ENCODE measurements around the gene EVA1B.

Gene EVA1B

GRCh38 chr1:36279789-36280296 is 43.6 kb downstream of the EVA1B start:
- TF ChIP-seq CTCF (IDR thresholded peaks at IDR 0.05; ENCODE audit: low read depth, low read length) = no peak
- no peak overlapping the region for H3K4me3 ChIP-seq (ENCODE audit: low read depth, low read length)

GRCh38 chr1:36279110-36279788 is 44.2 kb downstream of the EVA1B start:
- no peak for TF ChIP-seq CTCF (IDR thresholded peaks at IDR 0.05; ENCODE audit: low read depth, low read length)
- no peak overlapping the region for H3K4me3 ChIP-seq (ENCODE audit: low read depth, low read length)

GRCh38 chr1:36276688-36277087 is 46.8 kb downstream of the EVA1B start:
- TF ChIP-seq CTCF (IDR thresholded peaks at IDR 0.05; ENCODE audit: low read depth, low read length) = no peak
- no peak overlapping the region for H3K4me3 ChIP-seq (ENCODE audit: low read depth, low read length)

GRCh38 chr1:36274201-36274600 is 49.2 kb downstream of the EVA1B start:
- no peak overlapping the region for H3K4me3 ChIP-seq (ENCODE audit: low read depth, low read length)
- TF ChIP-seq CTCF (IDR thresholded peaks at IDR 0.05; ENCODE audit: low read depth, low read length) = no peak

GRCh38 chr1:36273024-36273423 is 50.4 kb downstream of the EVA1B start:
- TF ChIP-seq CTCF (IDR thresholded peaks at IDR 0.05; ENCODE audit: low read depth, low read length) = no peak
- no peak overlapping the region for H3K4me3 ChIP-seq (ENCODE audit: low read depth, low read length)
